SJSA1 (cell line): ENCODE data around the gene FAM184B. TPM values are rescaled to one million over a fixed set of nuclear protein-coding genes. Genes with fewer than 3 reads are reported as not detected.

Experiments used
- DNase-seq, 2 experiments: peaks; one replicate each; pipeline ENCODE4 v3.0.0-alpha.2; 2015 to 2020; ENCODE audit warnings: low spot score in 2 of 2, low read depth in 1 of 2
- H3K27ac ChIP-seq: fragments of 250-450 bp; sonication (Bioruptor Pico); 2 replicates; pipeline ENCODE4 v1.5.1; 2020; ENCODE audit warnings: mild to moderate bottlenecking, moderate library complexity
- H3K27me3 ChIP-seq: fragments of 250-450 bp; sonication (Bioruptor Pico); replicated peaks from 2 replicates; pipeline ENCODE4 v1.5.1; 2020; ENCODE audit warnings: mild to moderate bottlenecking, moderate library complexity
- H3K36me3 ChIP-seq: fragments of 250-450 bp; sonication (Bioruptor Pico); 2 replicates; pipeline ENCODE4 v1.5.1; 2020; ENCODE audit warnings: mild to moderate bottlenecking
- H3K4me1 ChIP-seq: fragments of 250-450 bp; sonication (Bioruptor Pico); replicated peaks from 2 replicates; pipeline ENCODE4 v1.6.1; 2021; ENCODE audit warnings: mild to moderate bottlenecking
- H3K4me3 ChIP-seq: fragments of 250-450 bp; sonication (Bioruptor Pico); 2 replicates; pipeline ENCODE4 v1.5.1; 2020; ENCODE audit warnings: mild to moderate bottlenecking
- H3K9me3 ChIP-seq: fragments of 250-450 bp; sonication (Bioruptor Pico); replicated peaks from 2 replicates; pipeline ENCODE4 v1.5.1; 2020; ENCODE audit warnings: mild to moderate bottlenecking
- total RNA-seq: library from RNA; depleted of rRNA; stranded (reverse); fragments of >200 nt; shearing (Covaris generic); gene quantifications from 2 replicates; pipeline ENCODE4 v1.2.3, GENCODE V29; 2014

Gene FAM184B
- total RNA-seq, 1 experiment from 2014 or later, result not detected

DNA sequence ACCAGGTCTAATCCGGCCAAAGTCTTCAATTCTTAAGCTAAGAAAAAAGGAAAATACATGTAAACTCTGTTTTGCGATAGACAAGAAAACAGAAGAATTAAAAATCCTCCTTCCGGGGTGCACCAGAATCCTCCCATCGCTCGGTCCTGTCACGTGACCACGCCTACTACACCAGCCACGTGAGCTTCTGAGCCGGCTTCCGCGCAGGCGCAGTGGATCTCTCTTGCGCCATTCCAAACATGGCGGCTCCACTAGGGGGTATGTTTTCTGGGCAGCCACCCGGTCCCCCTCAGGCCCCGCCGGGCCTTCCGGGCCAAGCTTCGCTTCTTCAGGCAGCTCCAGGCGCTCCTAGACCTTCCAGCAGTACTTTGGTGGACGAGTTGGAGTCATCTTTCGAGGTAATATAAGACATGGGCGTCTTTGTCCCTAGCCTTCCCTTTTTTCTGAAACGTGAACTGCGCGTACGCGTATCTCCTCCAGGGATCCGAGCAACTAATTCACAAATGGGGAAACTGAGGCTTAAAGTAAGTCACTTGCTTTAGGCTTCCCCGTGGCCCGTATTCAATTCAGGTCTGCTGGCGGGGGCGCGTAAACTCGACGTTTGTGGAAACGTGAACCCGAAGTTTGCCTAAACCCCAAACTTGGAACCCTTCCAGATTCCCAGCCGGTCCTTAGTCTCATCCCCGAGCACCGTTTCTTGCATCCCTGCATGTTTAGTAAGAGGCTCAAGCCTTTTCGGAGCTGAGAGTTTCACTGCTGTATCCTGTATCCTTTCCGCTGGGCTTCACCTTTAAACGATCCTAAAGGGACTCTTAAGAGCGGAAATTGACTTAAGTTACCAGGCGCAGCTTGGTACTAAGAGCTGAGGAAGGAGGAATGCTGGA is 166.8 kb downstream of the FAM184B start, which contains the start of gene MED28:
Gene MED28 (plus strand): TSS at position 226 of the 884 bp plus-strand sequence. CDS start 14 bp downstream, at position 240.
- peak within 1 kb of the TSS; percentile 60 for H3K4me3 ChIP-seq
- peak within 1 kb of the TSS; percentile 61 for H3K27ac ChIP-seq
- 0 out of 2 replicates have a peak, but pooled peaks cover 3% of the 10 kb centered on the region for H3K36me3 ChIP-seq
- peak; percentile 83 to 87 for DNase-seq
- H3K27me3 ChIP-seq, result no peaks in the 10 kb centered on the region
- no peaks in the 10 kb centered on the region for H3K9me3 ChIP-seq
- no peaks in the 10 kb centered on the region for H3K4me1 ChIP-seq

- Histone ChIP-seq H3K4me1 (no peaks in the 10 kb centered on the region), H3K36me3 (0 out of 2 replicates have a peak, but pooled peaks cover 3% of the 10 kb centered on the region), H3K27ac (peak overlapping the region; percentile 61), H3K27me3 (no peaks in the 10 kb centered on the region), H3K4me3 (peak overlapping the region; percentile 60), H3K9me3 (no peaks in the 10 kb centered on the region)
- peak; percentile 52 to 78 for DNase-seq
Observed at GRCh38 chr4:17613761-17614415, 167.5 kb downstream of the FAM184B start.

DNA sequence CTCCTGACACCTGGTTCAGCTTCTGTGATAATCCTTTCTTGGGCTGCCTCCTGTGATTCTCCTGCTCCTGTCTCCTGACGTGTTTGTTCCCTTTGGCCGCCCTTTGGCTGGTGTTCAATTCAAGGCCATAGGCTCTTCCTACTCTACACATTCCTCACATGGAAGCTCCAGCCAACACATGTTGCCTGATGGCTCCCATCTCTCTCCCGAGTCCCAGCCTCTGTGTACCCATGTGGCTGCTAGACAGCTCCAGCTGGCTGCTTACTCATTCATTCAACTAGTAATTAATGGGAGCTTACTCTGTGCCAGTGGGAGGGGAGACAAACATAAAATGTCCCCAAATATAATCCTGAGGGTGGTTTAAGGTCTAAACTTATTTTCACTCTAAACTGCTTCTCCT is 176.2 kb downstream of the FAM184B start:
- Histone ChIP-seq H3K36me3 (peaks cover 3% of the 10 kb centered on the region; the same call in 1 of the 2 replicates), H3K4me3 (no peak overlapping the region)
- DNase-seq, result no peak

DNA sequence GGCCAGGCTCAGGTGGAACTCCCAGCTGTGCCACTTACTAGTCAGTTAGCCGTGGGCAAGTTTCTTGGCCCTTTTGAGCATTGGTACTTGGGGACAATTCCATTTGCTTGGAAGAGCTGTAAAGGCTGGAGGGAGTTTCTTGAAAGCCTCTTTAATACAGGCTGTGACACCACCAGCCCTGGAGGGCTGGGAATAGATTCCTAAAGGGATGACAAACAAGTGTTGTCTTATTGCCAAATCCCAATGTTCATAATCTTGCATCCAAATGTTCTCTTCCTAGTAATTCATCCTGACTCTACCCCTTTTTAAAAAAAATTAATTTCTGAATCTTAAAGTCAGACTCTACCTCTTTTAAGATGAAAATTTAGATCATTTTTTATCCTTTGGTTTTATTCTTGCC is 181.6 kb downstream of the FAM184B start:
- Histone ChIP-seq H3K9me3 (no peaks in the 10 kb centered on the region), H3K36me3 (peaks cover 5% of the 10 kb centered on the region; the same call in 1 of the 2 replicates), H3K27ac (no peak overlapping the region), H3K4me1 (no peaks in the 10 kb centered on the region), H3K4me3 (no peak overlapping the region), H3K27me3 (no peaks in the 10 kb centered on the region)
- no peak for DNase-seq

More for the DNA sequence above, 176.2 kb downstream of the FAM184B start:
- Histone ChIP-seq H3K4me1 (no peaks in the 10 kb centered on the region), H3K9me3 (no peaks in the 10 kb centered on the region), H3K27ac (no peak overlapping the region), H3K27me3 (no peaks in the 10 kb centered on the region)

GRCh38 chr4:17597517-17597916 is 183.9 kb downstream of the FAM184B start:
- DNase-seq, result no peak
- Histone ChIP-seq H3K27ac (no peak overlapping the region), H3K9me3 (no peaks in the 10 kb centered on the region), H3K4me3 (no peak overlapping the region), H3K36me3 (peaks cover 5% of the 10 kb centered on the region; the same call in 1 of the 2 replicates), H3K4me1 (no peaks in the 10 kb centered on the region), H3K27me3 (no peaks in the 10 kb centered on the region)

DNA sequence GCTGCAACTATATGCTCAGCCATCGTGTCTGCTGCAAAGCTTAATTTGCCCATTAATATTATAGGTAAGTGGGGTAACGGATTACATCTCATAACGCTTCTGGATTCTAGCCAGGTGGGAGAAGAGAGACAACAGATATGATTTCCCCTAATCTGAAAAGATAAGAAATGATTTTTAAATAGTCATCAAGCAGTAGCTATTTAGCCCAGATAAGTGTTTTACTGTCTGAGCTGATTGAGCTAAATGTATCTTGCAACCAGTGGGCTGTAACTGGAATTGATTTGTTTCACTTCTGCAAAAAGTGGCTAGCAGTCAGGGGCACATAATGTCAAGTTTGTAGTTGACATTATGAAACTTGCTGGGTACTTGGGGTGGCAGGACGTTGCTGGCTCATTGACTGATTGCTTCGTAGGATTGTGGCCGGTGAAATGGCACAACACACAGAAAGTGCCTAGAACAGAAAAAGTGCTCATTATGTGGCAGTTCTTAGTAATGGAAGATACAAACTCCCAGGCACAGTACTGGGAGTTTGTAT is 185.9 kb downstream of the FAM184B start:
- Histone ChIP-seq H3K27ac (no peak overlapping the region), H3K27me3 (no peaks in the 10 kb centered on the region), H3K4me3 (no peak overlapping the region), H3K36me3 (peaks cover 5% of the 10 kb centered on the region; the same call in 1 of the 2 replicates), H3K9me3 (no peaks in the 10 kb centered on the region), H3K4me1 (no peaks in the 10 kb centered on the region)
- no peak for DNase-seq

- Histone ChIP-seq H3K4me3 (no peak overlapping the region), H3K27me3 (no peaks in the 10 kb centered on the region), H3K36me3 (peaks cover 3% of the 10 kb centered on the region; the same call in 1 of the 2 replicates)
Observed at GRCh38 chr4:17589355-17589754, 192.1 kb downstream of the FAM184B start.

GRCh38 chr4:17587094-17587822 is 194.2 kb downstream of the FAM184B start:
- Histone ChIP-seq H3K27me3 (no peaks in the 10 kb centered on the region), H3K4me3 (no peak overlapping the region), H3K27ac (no peak overlapping the region), H3K36me3 (peaks cover 5% of the 10 kb centered on the region), H3K9me3 (no peaks in the 10 kb centered on the region), H3K4me1 (no peaks in the 10 kb centered on the region)
- DNase-seq, result no peak

More at GRCh38 chr4:17589355-17589754, 192.1 kb downstream of the FAM184B start:
- no peaks in the 10 kb centered on the region for H3K4me1 ChIP-seq
- H3K9me3 ChIP-seq, result no peaks in the 10 kb centered on the region
- no peak overlapping the region for H3K27ac ChIP-seq
- DNase-seq, result no peak

DNA sequence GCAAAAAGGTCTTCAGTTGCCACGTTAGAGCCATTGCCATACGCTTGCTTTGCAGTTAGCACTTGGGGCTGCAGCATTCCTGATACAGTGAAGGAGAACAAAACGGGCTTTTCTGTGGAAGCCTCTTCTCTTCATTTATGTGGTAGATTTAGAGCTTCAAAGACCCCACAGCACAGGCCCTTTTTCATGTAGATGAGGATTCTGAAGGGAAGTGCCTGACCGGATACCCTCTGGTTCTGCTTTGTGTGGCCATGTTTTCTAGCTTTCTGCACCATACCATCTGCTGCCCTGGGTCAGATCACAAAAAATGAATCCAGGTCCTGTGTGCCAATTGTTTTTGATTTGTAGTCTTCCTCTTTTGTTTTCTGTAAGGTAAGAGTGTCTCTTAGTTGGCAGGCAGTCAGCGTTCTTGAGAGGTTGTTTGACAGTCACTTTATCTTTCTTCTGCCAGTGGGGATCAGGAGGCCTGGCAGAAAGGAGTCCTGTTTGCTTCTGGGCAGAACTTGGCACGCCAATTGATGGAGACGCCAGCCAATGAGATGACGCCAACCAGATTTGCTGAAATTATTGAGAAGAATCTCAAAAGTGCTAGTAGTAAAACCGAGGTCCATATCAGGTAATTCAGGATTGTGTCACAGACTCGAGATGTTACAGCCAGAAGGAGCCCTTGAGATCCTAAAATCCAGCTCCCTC is 196.8 kb downstream of the FAM184B start:
- no peaks in the 10 kb centered on the region for H3K27me3 ChIP-seq
- H3K9me3 ChIP-seq, result no peaks in the 10 kb centered on the region
- no peaks in the 10 kb centered on the region for H3K4me1 ChIP-seq
- H3K27ac ChIP-seq, result no peak overlapping the region
- H3K36me3 ChIP-seq, result peaks cover 9% of the 10 kb centered on the region
- no peak overlapping the region for H3K4me3 ChIP-seq
- no peak for DNase-seq

- Histone ChIP-seq H3K27ac (no peak overlapping the region), H3K36me3 (peaks cover 9% of the 10 kb centered on the region), H3K4me1 (no peaks in the 10 kb centered on the region), H3K4me3 (no peak overlapping the region), H3K9me3 (no peaks in the 10 kb centered on the region), H3K27me3 (no peaks in the 10 kb centered on the region)
- no peak for DNase-seq
Observed at GRCh38 chr4:17583941-17584340, 197.5 kb downstream of the FAM184B start.

DNA sequence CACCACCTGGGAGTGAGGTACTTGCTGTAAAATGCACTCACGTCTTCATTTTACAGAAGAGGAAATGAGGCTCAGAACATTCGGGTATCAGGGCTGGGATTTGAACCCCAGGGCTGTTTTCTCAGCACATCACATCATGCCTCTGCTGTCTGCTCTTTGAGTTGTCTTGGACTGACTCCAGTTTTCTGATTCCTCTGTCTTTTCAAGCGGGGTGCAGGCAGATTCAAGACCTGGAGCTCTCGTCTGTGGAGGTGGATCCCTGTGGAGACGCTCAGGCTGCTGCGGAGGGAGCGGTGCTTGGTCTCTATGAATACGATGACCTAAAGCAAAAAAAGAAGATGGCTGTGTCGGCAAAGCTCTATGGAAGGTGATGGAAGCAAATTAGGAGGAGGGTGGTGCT is 198.1 kb downstream of the FAM184B start:
- Histone ChIP-seq H3K36me3 (peaks cover 9% of the 10 kb centered on the region), H3K4me1 (no peaks in the 10 kb centered on the region)

DNA sequence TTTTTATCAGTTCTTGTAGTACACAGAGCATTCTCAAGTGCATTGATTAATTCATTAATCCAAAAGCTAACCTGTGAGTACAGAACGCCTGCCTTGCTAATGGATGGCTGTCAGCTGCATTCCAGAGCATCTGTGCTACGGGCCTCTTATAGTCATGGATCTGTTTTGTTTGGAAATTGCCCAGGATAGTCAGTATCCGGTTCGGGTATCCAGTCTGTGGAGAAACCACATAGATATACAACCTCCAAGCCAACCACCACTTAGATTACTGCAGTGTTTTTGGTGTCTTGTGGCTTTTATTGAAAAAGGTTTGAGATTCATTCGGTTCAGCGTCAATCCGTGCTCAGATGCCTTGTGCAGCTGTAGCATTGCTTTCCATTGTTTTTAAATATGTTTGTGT is 200.5 kb downstream of the FAM184B start:
- no peak overlapping the region for H3K4me3 ChIP-seq
- H3K9me3 ChIP-seq, result no peaks in the 10 kb centered on the region
- no peaks in the 10 kb centered on the region for H3K27me3 ChIP-seq
- 0 out of 2 replicates have a peak, but pooled peaks cover 3% of the 10 kb centered on the region for H3K4me1 ChIP-seq
- peaks cover 9% of the 10 kb centered on the region for H3K36me3 ChIP-seq
- H3K27ac ChIP-seq, result no peak overlapping the region
- peak in 1 of 2 experiments; percentile 1 for DNase-seq

More for the DNA sequence above, 198.1 kb downstream of the FAM184B start:
- DNase-seq, result no peak
- H3K9me3 ChIP-seq, result no peaks in the 10 kb centered on the region
- no peak overlapping the region for H3K27ac ChIP-seq
- no peak overlapping the region for H3K4me3 ChIP-seq
- H3K27me3 ChIP-seq, result no peaks in the 10 kb centered on the region
